Left renal cortex interstitium (tissue), 4 donors: ENCODE results near the gene LMX1A. TPM values are rescaled to one million over a fixed set of nuclear protein-coding genes. Genes with fewer than 3 reads are reported as not detected.

ENCODE experiments used
- DNase-seq, 4 donors: peaks; one replicate each; pipeline ENCODE4 v3.0.0-alpha.2; 2013; ENCODE audit warnings: low read depth in 4 of 4, low spot score in 2 of 4, missing footprints in 1 of 4
- polyA plus RNA-seq, 4 donors: library from polyadenylated mRNA; unstranded; fragments of 120-200 nt; gene quantifications; one replicate each; pipeline ENCODE4 v1.2.1, GENCODE V29; 2013; ENCODE audit not compliant: insufficient read length in 4 of 4

Gene LMX1A
- polyA plus RNA-seq, 4 donors = not detected

DNA sequence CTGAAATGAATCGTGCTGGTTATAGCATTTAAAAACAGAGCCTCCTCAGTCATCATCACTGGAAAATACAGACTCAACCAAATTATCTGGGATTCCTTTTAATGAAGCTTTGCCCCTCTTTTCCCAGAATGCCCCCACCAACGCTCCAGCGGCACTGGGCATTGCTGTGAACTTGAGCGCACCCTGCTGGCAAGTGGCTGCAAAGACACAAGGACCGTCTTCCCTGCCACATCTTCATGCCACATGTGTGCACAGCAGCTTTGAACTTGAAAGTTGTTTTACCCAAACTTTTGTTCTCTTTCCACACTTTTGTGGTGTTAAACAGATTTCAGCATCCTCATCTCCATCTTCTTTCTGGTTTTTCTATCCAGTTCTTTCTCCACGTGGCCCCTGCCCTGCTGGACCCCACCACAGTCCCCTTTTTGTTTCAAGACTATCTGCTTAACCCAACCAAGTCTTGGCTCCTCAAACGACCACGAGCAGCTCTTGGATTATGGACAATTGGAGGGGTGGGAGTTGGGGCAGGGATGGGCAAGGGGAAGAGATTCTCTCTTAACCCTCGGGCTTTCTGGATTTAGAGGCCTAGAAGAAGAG, 12.8 kb upstream of the LMX1A start:
- no peak for DNase-seq

DNA sequence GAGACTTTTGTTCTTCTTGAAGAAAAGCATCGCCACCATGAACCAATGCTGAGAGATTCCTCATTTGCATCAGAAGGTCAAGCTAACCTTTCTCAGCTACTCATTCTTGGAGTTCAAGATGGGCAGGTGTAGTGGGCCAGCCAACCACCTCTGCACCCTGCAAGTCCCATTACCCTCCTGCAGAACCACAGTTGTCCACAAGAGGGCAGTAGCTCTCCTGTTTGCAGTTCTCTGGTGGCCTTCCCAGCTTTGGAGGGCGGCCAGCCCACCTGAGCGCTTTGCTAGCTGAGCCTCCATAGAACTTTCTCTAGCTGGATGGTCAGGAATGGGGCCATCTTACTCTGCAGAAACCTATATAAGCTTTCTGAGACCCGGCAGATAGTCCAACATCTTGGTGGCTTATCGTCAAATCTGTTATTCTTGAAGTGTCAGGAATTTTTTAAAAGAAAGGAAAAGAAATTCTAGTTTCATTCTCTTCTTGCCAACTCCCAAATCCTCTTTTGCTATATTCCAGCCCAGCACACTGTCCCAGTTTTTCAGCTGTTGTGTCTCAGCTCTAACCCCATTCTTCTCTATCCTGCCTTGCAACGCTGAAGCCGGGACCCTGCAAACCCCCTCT, 11.0 kb upstream of the LMX1A start:
- peak in 1 of 4 donors; percentile 73 for DNase-seq

GRCh38 chr1:165365341-165365740, 8.8 kb upstream of the LMX1A start:
- DNase-seq = no peak

DNA sequence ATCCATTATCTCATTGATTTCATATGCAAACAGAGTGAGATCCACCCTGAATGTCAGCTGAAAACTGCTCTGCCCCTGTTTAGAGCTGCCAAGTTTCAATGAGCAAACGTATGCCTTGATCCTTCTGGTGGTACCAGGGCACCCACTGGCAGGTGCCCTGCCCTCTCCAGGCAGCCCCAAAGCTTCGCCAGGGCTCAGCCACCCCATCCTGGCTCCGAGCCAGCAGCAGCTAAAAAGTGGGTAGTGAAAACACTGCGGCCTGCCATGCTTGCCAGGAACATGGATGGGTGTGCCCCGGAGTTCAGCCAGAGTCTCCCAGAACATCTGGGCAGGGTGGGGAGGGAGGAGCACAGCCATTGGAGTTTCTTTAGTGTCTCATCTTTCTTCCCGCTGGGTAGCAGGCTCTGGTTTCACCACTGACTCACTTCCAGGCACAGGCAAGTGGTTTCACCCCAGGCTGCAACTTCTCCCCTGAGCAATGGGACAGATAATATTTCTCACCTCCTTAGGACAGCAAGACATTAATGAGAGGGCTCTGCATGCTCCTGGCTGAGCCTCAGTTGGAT, 8.1 kb upstream of the LMX1A start:
- DNase-seq = no peak

- DNase-seq = no peak
Measured at GRCh38 chr1:165356876-165357275, 361 bp upstream of the LMX1A start.

DNA sequence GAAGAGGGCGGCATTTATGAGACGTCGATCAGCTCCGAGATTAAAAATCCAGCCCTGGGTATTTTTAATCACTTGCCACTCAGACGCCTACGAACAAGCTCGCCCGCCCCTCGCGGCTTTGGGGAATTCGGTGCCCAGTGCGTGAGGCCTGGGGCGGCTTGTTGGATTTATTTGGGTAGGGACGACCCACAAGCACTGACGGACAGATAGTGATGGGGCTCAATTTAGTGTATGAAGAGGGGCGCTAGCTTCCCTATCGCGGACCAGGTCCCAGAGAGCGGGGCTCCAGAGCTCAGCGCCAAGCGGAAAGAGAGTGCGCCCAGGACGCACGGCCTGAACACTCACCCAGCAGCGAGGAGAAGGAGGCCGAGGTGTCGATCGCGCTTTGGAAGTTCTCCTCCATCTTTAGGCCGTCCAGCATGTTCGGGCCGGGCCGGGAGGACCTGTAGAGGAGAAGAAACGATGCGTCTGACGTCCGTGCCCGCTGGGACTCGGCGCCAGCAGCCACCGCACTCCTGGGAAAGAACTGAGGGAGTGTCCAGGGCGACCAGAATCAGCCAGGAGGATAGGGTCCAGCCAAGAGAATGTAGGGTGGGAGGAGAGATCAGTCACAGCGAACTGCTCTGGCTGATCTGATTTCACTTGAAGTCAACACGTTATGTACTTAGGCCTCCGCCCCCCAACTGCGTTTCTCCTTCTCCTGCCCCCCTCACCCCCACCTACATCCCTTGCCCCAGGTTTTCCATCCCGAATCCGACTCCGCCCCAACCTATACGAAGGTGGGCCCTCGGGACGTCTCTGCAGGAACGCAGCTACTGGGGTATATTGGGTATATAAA, 1.2 kb downstream of the LMX1A start:
- no peak for DNase-seq

DNA sequence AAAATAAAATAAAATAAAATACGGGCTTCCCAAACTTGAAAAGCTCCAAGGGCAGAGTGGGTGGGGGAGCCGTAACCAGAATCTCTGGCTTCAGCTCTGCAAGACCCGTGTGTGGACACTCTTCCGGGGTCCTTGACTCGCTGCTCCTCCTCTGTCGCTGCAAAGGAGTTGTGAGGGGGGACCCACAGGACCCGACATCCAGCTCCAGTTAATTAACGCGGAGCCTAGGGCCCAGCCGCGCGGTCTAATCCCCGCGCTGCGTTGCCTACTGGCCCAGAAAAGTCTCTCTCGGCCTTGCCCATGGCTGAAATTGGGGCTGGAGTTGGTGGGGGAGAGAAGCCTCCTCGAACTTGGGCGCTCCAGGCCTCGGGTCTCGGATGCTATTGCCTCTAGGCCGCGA, 1.8 kb downstream of the LMX1A start:
- DNase-seq = no peak

DNA sequence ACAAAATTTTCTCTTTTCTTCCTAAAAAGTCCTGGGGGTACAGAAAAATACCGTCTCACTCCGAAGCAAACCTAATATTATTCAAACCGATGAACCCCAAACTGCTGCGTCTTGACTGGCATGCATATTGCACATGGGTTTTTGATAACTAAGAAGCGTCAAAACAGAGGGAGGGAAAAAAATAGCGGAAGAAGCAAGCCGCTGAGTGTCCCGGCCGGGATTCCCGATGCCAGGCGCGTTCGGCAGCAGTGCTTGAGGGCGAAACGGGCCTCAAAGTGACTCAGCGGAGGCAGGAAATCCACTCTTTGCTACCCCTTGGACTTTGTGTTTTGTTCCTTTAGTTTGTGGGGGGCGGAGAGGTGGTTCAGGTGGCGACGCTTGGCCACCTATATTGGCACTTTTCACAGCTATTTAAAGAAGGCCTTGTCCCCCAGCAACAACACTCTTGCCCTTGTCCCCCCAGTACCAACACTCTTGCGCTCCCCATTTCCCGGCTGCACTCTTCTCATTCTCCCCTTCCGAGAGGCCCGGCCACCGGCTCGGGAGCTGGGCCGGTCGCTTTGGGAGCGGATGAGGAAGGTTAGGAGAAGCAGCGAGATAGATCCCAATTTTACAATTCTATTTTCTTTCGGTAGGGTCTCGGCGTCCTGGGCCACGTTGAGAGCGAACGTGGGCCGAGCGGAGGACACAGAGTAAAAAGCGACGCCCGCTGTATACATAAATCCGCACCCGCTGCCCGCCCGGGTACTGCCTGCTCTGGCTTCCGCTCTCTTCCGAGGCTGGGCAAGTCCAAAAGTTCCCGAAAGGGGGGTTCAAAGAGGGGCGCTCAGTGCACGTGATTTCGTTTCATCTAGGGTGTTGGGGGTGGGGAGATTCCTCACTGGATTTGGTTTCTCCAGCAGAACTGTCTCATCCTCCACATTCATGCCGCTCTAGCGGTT, 2.5 kb downstream of the LMX1A start:
- no peak for DNase-seq

- no peak for DNase-seq
Measured at GRCh38 chr1:165352442-165353293, 3.8 kb downstream of the LMX1A start.

DNA sequence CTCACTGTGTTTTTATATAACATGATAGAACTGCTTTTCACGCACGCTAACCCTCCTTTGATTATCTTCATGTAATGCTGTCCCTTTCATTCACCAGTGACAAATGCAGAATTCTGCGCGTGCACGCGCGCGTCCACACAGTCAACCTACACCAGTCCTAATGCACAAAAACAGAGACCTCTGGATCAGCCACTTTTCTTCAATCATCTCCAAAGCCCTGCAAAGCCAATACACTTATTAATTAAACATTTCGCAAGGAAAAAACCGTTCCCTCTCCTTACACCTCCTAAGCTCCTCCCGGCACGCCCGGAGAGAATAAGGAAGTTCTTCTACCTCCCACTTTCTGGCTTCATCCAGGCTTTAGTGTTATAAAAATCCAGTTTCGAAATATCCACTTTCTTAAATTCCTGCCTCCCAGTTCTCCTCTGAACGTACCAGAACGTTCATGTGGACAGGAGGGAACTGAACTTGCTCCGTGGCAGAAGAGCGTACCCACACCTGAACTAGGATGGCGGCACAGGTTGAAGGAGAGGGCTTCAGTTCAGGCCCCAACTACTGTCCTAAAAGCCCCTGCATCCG, 4.6 kb downstream of the LMX1A start:
- DNase-seq = no peak

DNA sequence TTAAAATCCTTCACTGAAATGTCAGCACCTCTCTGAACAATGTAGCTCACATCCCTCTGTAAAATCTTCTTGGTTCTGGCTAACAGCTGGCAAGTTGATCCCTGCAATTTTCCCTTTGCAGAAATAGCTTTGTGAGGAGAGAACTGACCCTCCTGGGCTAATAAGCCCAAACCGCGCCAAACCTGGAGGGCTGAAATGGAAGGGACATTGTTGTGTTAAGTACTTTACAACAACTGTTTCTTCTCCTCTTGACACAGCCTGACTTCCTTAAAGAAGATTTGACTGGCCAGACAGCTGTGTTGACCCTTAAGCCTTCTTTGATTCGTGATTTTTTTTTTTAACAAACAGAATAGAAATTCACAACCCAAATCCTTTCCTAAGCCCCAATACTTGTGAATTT, 5.7 kb downstream of the LMX1A start:
- DNase-seq = no peak

DNA sequence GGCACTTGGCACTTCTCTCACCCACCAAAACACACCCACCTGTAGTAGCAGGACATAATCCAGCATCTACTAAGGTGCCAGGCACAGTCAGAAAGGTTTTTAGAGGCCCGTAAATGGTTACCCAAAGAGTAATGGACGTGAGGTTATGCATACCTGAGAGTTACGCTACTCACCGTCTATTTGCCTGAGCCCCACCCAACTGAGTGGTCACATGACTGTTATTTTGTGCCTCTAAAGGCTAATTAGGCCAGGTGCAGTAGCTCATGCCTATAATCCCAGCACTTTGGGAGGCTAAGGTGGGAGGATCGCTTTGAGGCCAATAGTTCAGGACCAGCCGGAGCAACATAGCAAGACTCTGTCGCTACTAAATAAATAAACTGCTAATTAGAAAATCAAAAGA, 11.0 kb downstream of the LMX1A start:
- DNase-seq = no peak

- DNase-seq = no peak
Measured at GRCh38 chr1:165344736-165345135, 11.8 kb downstream of the LMX1A start.

GRCh38 chr1:165344198-165344597, 12.3 kb downstream of the LMX1A start:
- DNase-seq = no peak

DNA sequence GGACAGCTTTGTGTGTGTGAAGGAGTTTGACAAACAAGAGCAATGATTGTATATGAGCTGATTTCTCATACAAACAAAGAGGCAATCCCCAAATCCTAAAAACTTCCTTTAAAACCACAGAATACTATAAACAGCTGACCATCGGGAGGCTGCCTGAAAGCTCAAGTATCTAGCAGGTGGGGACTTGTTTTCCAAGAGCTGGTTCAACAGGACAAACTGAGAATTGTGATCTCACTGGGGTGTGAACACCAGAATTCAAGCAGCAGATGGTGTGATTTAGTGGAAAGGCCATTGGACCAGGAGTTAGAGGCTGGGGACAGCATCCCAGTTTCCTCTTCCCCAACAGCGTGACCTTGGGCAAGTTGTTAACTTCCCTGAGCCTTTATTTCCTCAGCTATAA, 13.9 kb downstream of the LMX1A start:
- no peak for DNase-seq

DNA sequence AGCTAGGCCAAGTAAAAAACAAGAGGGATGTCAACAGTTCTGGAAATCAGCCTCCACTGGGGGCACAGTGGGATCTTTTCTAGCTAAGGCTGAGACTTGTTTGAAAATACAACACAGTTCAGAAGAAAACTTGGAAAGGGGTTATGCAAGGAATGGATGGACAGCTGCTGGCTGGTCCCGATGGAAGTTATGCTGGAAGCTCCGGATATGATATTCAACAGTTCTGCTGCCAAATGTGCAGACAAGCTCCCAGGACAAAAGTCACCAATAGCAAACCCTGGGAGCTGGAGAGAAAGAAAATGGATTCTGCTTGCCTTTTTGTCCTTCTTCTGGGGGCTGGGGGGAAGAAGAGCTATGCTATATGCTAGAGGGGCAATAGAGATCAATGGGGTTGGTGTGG, 14.3 kb downstream of the LMX1A start:
- DNase-seq = no peak

DNA sequence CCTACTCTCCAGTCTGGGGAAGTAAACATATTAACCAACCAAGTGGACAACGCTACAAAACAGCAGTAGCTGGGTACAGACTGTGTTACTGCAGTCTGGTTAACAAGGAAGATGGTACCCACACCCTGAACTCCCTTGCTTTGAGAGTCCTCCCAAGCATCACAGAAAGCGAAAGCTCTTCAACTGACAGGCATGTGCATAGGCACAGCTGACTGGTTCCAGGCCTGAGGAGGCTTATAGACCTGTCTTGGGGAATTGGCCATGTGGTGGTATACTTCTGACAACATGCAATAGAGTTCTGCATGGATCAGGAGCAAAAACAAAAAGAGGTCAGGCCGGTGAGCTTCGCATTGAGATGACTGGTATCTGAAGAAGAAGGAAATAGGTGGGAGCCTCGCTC, 17.4 kb downstream of the LMX1A start:
- DNase-seq = no peak

GRCh38 chr1:165330483-165330882, 26.0 kb downstream of the LMX1A start:
- DNase-seq = no peak

DNA sequence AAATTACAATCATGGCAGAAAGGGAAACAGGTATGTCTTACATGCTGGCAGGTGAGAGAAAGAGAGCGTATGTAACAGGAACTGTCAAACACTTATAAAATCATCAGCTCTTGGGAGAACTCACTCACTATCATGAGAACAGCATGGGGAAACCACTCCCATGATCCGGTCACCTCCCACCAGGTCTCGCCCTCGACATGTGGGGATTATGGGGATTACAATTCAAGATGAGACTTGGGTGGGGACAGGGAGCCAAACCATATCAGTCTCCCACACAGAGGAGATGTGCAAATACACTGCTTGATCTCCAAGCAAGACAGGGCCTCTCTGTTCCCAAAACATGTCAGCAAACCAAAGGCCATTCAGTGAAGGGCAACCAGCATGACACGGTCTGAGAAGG, 27.4 kb downstream of the LMX1A start:
- no peak for DNase-seq
